A549 (cell line): ENCODE data around the gene FOCAD.

ENCODE experiments used
- CEBPB ChIP-seq, 2 experiments: fragments of >200 bp in 1 of 2; sonication (Bioruptor Twin) in 1 of 2; formaldehyde crosslinking in 1 of 2; IDR thresholded peaks; 2 replicates each; pipeline ENCODE4 v1.6.1; 2012 to 2016
- CTCF ChIP-seq: fragments of >200 bp; sonication (Bioruptor Twin); formaldehyde crosslinking; IDR thresholded peaks from 3 replicates; pipeline ENCODE4 v1.5.1; 2016
- ESRRA ChIP-seq: fragments of 150-350 bp; IDR thresholded peaks from 2 replicates; pipeline ENCODE4 v1.6.1; 2014; ENCODE audit warnings: mild to moderate bottlenecking, low read length, borderline replicate concordance
- HEYL ChIP-seq: fragments of 250-450 bp; sonication (Bioruptor Pico); IDR thresholded peaks from 2 replicates; pipeline ENCODE4 v1.8.0; 2021; ENCODE audit warnings: mild to moderate bottlenecking, moderate library complexity
- JUN ChIP-seq, 2 experiments: fragments of >200 bp; sonication (Bioruptor Twin); formaldehyde crosslinking; IDR thresholded peaks; 2 replicates in 1 of 2; 3 replicates in 1 of 2; pipeline ENCODE4 v1.6.1; 2016 to 2017
- JUNB ChIP-seq: fragments of >200 bp; sonication (Bioruptor Twin); formaldehyde crosslinking; IDR thresholded peaks from 2 replicates; pipeline ENCODE4 v1.6.1; 2016
- MAFK ChIP-seq: fragments of 450-650 bp; IDR thresholded peaks from 2 replicates; pipeline ENCODE4 v1.6.1; 2014; ENCODE audit not compliant: partially characterized antibody
- MYC ChIP-seq: IDR thresholded peaks from 2 replicates; pipeline ENCODE4 v1.6.1; 2012; ENCODE audit warnings: mild to moderate bottlenecking, inconsistent platforms, low read length, improper control_type of control experiment, borderline replicate concordance
- POLR2A ChIP-seq: IDR thresholded peaks from 2 replicates; pipeline ENCODE4 v1.6.1; 2012; ENCODE audit warnings: mild to moderate bottlenecking, low read length
- RCOR1 ChIP-seq: fragments of 150-350 bp; IDR thresholded peaks from 2 replicates; pipeline ENCODE4 v1.6.1; 2014; ENCODE audit warnings: antibody characterized with exemption, low read length, low read depth
- USF2 ChIP-seq: fragments of 450-650 bp; IDR thresholded peaks from 2 replicates; pipeline ENCODE4 v1.6.1; 2014; ENCODE audit warnings: antibody characterized with exemption

- no peak for TF ChIP-seq ESRRA
- TF ChIP-seq JUN (IDR thresholded peaks at IDR 0.05): no peak
- TF ChIP-seq CTCF: no peak
- no peak for TF ChIP-seq RCOR1
- TF ChIP-seq JUNB: no peak
- no peak for TF ChIP-seq MYC
- TF ChIP-seq USF2: no peak
- TF ChIP-seq CEBPB (IDR thresholded peaks at IDR 0.05): no peak
- no peak for TF ChIP-seq MAFK
- no peak for TF ChIP-seq POLR2A
- TF ChIP-seq HEYL: no peak
Measured at GRCh38 chr9:20831028-20831427, 147.0 kb downstream of the FOCAD start.
